Activated gamma-delta T cell (primary cell): ENCODE results near the gene BIRC6.
"Not testable (repeated sequence)": the region's sequence is repeated elsewhere in the genome, so short reads cannot be mapped to it uniquely, and the experiment has no call there.

ENCODE experiments used
- DNase-seq: peaks from one replicate; lab custom pipeline; 2025; lab: John Stamatoyannopoulos, UW

BIRC6 gene

DNA sequence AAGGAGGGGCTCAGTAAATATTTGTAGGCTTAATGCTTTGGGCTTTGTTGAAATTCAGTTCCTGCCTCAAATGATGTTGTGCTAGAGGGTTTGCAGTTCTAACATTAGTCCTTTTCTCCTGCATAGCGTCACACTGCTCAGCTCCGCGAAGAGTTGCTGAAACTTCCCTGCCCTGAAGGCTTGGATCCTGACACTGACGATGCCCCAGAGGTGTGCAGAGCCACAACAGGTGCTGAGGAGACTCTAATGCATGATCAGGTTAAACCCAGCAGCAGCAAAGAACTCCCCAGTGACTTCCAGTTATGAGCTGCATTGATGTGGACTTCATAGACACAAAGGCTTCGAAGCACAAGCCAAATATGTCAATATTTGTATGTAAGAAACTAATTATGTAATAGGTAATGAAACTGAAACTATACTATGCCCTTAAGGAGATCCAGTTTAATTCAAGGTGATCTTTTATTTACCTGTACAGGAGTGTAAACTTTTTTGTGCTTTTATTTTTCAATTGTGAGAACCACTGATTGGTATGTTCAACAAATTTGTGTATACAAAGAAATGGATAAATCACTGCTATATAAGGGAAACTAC lies 260.9 kb downstream of the BIRC6 start:
- DNase-seq = no peak

DNA sequence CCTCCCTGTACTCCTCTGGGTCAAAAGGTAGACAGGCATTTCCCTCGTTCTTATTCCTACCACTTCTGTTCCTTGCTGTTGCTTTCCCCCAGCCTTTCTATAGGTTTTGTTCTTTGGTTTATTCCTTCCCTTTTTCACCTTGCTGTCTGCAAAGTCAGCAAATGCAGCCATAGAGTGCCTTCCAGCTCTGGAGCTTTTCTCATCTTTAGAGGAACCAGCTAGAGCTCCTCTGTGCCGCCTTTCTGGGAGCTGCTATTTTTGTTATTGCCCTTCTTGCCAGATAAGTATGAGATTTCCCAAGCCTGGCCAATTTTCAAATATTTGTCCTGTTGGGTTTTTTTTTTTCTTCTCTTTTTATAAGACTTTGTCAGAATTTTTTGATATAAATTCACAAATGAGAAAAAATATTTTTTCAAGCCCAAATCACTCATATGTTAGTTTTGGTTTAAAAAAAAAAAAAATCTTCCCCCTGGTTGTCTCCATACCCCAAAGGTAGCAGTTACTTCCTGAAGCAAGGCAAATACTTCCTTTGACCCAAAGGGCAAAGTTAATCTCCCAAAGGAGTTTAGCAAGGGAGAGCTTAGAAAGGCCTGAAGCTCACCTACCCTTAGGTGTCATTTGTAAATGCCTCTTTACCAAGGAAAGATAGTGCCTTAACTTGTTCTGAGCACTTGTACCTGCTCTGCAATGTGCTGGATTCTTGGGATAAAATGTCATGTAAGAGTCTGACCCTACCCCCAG lies 265.9 kb downstream of the BIRC6 start:
- no peak for DNase-seq

DNA sequence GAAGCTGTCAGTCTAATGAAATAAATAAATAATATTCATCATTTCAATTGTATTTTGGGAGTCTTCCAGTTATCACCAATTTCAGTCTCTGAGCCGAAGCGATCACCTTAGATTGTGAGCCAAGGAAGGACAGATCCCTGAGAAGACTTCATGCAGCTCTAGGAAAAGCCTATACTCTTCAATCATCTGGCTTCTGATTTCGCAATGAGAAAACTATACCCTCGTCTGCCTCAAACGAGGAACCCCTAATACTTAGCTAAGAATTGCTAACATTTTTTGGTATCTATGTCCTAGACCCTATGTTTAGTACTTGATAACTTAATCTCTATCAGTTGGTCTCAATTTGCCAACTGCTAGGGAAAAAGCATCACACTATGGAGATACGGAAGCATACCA lies 266.5 kb downstream of the BIRC6 start:
- DNase-seq = no peak

DNA sequence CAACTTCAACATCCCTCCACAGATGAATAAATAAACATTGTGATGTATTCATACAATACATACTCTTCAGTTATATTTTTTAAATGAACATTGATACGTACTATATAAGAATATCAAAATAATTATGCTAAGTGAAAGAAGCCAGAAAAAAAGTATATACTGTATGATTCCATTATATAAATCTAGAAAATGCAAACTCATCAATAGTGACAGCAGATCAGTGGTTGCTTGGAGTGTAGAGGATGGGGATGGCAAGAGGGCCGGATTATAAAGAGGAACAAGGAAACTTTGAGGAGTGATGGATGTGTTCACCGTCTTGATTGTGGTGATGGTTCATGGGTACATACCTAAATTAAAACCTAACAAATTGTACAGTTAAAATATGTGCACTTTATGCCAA lies 268.0 kb downstream of the BIRC6 start:
- no peak for DNase-seq

DNA sequence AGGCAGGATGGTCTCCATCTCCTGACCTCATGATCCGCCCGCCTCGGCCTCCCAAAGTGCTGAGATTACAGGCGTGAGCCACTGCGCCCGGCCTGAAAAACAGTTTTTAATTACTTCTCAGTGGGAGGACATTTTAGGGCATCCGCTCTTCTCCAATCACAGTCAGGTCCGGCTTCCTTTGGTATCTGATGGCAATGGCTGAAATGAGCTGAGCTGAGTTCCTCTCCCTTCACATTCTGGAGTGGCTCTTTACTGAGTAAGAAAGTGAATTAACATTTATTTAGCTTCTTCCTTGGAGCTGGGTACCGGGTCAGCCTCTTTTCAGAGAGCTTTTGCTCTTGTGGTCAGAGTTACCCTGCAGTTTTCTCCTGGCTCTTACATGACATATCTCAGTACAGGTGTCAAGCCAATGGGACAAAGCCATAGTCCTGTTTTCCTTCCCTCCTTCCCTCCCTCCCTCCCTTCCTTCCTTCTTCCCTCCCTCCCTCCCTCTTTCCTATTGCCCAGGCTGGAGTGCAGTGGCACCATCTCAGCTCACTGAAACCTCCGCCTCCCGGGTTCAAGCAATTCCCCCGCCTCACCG lies 269.9 kb downstream of the BIRC6 start:
- no peak for DNase-seq

DNA sequence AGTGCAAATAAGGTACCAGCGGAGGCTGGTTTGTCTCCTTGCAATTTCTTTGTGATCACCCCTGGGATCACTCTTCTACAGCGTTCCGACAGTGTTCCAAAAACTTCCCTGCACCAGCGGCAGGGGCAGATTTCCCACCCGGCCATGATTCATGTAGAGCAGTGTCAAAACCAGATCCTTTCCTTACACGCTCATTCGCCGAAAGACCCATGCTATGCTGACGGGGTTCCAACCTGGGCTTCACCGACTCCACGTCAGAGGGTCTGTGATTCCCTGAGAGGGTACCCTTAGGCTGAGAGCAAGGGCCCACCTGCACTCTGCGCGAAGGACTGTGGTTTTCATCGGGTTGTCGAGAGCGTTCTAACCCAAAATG lies 270.6 kb downstream of the BIRC6 start:
- no peak for DNase-seq

DNA sequence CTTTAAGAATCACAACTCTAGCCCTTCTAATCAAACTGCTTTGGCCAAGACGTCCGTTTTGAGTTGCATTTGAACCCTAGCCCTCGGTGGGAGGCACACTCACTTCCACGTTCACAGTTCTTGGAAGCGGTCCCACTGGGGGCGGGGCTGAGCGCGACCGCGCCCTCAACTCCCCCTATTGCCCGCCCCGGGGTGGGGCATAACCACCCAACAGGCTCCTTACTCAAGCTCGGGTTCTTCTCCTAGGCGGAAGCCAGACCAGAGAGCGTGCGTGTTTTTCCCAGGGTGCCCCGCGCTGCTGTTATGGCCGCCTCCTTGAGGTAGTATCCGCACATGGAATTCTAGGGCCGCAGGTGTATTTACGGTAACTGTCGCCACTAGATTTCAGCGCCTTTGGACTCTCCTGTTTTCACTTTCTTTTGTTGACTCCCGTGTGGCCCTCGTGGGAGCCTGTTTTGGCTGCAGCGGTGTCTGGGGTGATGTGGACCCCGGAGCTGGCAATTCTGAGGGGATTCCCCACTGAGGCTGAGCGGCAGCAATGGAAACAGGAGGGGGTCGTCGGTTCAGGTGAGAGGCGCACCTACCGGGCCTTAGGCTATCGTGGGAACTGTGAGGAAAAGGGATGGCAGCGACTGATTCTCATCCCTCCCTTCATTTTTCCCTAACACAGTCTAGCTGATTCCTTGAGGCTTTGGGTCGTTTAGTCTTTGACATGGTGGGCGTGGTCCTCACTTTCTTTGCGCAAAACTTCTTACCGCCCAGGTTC lies 271.2 kb downstream of the BIRC6 start, which contains the start of gene TTC27:
Gene TTC27, plus strand, starts transcription at position 237 of the 766 bp plus-strand sequence. Its CDS starts 243 bp downstream, at position 480.
- DNase-seq = peak; percentile 76

DNA sequence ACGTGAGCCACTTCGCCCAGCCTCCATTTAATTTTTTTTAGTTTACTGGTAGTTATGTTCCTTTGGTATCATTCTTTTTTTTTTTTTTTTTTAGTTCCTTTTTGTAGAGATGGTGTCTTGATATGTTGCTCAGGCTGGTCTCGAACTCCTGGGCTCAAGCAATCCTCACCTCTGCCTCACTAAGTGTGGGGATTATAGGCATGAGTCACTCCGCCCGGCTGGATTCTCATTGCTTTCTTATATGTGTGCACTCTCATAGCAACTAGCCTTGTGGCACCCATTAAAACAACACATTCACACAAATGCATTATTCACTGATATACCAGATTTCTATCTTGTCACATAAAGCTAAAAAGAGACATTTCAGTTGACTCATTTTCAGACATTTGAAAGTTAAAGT lies 275.3 kb downstream of the BIRC6 start:
- DNase-seq = no peak

DNA sequence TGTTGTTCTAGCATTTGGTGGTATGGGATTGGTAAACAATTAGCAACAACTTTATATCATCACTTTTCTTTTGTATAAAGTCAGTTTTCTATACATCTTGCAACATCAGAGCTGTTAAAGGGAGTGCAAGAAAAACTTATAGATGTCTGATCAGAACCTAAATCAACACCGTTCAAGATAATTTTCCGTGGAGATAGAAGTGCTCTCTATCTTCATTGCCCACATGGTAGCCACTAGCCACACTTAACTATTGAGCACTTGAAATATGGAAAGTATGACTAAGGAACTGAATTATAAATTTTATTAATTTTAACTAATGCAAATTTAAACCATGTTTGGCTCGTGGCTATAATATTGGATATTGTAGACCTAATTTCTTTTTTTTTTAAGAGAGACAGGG lies 276.2 kb downstream of the BIRC6 start:
- no peak for DNase-seq

DNA sequence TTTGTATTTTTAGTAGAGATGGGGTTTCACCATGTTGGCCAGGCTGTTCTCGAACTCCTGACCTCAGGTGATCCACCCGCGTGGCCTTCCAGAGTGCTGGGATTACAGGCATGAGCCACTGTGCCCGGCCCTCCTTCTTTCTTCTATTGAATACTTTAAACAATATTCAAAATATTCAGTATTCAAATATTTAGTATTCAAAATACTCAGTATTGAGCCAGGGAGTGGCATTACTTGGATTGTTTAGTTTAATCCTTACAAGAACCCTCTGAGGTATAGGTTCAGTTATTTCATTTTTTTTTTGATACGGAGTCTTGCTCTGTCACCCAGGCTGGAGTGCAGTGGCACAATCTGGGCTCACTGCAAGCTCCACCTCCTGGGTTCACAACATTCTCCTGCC lies 281.7 kb downstream of the BIRC6 start:
- DNase-seq = not testable (repeated sequence)

DNA sequence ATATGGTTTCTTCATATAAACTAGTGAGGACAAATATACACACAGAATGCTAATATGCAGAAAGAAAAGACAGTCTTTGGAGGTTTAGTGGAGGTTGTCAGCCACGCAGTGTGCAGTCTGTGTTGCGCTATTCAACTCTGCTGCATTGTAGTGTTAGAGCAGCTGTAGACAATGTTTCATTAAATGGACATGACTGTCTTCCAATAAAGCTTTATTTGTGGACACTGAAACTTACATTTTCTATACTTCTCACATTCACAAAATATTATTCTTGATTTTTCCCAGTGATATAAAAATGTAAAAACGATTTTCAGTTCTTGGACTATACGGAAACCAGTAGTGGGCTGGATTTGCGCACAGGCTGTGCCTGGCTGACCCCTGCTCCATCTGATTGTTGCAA lies 284.4 kb downstream of the BIRC6 start:
- DNase-seq = no peak

DNA sequence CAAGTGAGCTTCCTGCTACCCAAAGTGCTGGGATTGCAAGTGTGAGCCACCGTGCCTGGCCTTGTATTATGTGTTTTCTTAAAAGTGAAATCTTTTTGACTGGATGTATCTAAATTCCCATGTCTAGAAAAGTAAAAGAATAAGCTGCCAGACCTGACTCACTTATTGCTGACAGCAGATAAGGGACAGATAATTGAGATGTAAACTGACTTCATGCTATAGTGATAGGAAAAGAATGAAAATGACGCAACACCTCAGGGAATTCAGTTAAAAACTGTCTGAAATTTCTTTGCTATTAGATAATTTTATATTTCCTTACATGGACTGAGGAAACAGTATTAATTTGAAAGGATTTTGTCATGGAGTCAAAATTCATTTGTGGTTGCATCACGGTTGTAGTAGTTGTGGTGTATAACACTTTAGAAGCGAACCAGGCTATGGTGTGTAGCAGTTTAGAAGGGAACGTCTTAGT lies 290.4 kb downstream of the BIRC6 start:
- no peak for DNase-seq

DNA sequence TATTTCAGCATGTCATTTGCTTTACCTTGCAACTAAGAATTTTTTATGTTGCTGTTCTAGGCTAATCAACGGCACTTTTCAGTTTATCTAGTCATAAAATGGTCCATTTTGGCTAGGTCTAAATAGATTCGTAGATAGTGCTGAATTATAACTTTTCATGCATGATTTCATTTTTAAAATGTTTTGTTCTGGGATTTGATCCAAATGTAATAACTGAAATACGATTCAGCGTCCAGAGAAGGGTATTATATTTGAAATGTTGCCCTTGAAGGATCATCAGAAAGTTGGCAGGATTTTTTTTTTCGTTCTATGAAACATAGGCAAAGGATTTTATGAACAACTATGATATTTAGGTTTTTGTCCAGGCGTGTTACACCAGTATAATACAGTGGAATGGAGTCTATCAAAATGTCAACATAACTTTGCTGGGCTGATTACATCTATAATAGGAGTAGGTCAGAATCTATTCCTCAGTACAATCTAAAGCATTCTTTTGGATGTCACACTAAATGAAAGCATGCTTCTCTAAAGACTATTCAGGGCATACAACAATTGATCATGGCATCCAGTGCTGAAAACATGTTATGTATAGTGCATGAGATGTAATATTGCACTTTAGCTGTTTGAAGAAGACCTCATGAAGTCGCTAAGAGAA lies 295.9 kb downstream of the BIRC6 start:
- DNase-seq = no peak

DNA sequence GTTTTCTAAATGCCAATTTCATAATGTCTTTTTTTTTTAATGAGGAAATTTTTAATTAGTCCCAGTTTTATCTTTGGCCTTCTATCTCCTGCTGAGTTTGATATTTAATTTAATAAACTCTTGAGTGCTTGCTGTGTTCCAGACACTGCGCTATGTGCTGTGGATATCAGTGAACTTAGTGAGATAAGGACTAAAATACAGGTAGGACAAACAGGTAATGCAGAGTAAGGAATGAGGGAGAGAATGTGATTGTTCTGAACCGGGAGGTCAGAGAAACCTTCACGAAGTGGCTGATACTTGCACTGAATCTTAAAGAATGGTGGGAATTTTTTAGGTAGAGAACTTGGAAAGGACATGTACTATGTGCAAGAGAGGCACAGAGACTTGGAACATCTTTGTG lies 299.2 kb downstream of the BIRC6 start:
- no peak for DNase-seq

DNA sequence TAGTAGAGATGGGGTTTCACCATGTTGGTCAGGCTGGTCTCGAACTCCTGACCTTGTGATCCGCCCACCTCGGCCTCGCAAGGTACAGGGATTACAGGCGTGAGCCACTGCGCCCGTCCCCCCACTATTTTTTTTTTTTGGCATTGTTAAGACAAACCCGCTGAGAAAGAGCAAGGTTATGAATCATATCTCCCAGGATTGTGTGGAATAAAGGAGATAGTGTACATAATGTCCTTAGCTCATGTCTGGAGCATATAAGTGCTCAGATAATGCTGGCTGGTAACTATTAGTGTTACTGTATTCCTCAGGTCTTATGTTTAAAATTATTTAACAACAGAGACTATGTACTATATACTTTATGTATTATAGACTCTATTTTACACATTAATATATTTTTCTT lies 307.0 kb downstream of the BIRC6 start:
- DNase-seq = no peak

DNA sequence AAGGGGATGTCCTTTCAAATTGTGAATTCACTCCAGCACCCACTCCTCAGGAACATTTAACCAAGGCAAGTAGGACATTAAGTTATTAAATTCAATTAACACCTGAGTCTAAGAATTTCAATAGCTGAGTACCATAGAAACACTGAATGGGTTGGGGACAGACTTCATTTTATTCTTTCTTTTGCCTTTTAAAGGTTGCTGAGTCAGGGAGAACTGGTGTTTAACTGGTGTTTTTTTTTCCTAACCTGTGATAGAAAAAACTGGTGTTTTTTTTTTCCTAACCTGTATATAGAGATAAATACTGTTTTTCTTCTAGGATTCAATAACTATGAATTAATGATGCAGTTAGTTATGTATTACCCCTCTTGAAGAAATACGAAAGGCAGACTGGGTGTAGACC lies 309.9 kb downstream of the BIRC6 start:
- DNase-seq = no peak

DNA sequence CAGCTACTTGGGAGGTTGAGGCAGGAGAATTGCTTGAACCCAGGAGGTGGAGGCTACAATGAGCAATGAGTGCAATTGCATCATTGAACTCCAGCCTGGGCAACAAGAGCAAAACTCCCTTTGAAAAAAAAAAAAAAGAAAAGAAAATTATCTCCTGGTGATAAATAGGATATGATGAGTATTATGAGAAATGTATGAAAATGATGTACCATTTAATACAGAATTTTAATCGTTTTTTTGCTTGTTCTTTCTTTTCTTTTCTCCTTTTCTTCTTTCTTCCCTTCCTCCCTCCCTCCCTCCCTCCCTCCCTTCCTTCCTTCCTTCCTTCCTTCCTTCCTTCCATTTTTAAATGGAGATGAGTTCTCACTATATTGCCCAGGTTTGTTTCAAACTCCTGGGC lies 311.4 kb downstream of the BIRC6 start:
- no peak for DNase-seq
